Fibroblast of skin of abdomen (primary cell): ENCODE results near the gene GMIP. TPM values are rescaled to one million over a fixed set of nuclear protein-coding genes. Genes with fewer than 3 reads are reported as not detected.
"Not testable (repeated sequence)": the region's sequence is repeated elsewhere in the genome, so short reads cannot be mapped to it uniquely, and the experiment has no call there.

Source experiments
- DNase-seq: peaks from one replicate; pipeline ENCODE4 v3.0.0-alpha.2; 2013
- polyA plus RNA-seq, 2 experiments: library from polyadenylated mRNA; unstranded; fragments of 120-200 nt; gene quantifications; one replicate each; pipeline ENCODE4 v1.2.1, GENCODE V29; 2013; ENCODE audit not compliant: insufficient read length in 2 of 2

Gene GMIP
- 8.2 TPM for polyA plus RNA-seq (2013, experiment 1 of 2; ENCODE audit: insufficient read length)
- polyA plus RNA-seq (2013, experiment 2 of 2; ENCODE audit: insufficient read length): 8.3 TPM

DNA sequence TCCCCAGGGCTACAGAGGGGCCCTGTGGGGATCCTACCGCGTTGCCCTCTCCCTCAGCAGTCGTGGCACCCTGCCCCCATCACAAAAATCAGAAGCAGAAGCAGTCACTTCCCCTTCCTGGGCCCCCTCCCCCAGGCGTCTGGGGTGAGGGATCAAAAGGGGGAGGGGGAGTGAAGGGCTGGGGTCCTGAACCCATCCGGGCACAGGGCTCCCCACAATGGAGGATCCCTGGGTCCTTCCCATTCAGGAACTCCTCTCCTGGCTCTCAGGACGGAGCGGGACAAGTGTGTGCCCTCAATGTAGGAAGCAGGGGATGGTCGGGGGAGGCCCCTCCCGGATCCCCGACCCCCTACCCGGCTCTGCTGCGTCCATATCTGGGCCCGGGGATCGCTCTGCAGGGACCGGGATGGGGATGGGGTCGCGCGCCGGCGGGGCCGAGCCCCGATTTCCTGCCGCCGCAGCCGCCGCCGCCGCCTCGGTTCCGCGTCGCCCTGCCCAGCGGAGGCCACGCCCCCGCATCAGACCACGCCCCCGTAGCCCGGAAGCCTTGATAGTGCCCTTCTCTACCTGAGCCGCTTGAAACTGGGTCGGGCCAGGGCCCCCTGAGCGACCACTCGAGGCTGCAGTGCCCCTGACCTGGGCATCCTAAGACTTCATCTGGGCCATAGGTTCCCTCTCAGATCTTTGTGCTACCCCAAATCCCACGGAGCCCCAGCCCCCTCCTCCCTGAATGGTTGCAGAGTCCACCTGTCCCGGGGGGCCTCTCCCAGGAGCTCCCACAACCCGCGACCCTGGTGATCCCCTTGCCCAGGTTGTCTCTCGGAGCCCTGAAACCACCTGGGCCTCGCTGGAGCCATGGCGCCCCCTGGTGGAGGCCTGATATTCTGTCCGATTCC, at the start of gene GMIP:
TSS of gene GMIP (minus strand) at position 500 of the 896 bp plus-strand sequence. CDS start at position 372, 128 bp downstream.
- peak; percentile 45 for DNase-seq

DNA sequence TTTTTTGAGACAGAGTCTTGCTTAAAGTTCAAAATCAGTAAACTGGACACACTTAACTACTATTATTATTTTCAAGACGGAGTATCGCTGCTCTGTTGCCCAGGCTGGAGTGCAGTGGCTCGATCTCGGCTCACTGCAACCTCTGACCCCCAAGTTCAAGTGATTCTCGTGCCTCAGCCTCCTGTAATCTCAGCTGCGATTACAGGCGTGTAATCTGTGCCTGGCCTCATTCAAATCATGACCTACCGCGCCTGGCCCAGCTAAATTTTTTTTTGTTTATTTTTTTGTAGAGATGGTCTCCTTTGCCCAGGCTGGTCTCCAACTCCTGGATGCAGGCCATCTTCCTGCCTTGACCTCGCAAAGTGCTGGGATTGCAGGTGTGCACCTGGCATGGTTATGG, 48.2 kb upstream of the GMIP start:
- DNase-seq: no peak

GRCh38 chr19:19689023-19689422, 45.6 kb upstream of the GMIP start:
- not testable (repeated sequence) for DNase-seq

GRCh38 chr19:19687090-19687489, 43.6 kb upstream of the GMIP start:
- no peak for DNase-seq

- no peak for DNase-seq
Observed at GRCh38 chr19:19686580-19686979, 43.1 kb upstream of the GMIP start.

DNA sequence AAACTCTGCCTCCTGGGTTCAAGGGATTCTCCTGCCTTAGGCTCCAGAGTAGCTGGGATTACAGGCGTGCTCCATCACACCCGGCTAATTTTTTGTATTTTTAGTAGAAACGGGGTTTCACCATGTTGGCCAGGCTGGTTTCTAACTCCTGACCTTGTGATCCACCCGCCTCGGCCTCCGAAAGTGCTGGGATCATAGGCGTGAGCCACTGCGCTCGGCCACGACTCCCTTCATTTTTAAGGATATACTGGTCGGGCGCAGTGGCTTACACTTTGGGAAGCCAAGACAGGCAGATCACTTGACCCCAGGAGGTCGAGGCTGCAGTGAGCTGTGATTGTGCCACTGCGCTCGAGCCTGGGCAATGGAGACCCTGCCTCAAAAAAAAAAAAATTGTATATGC, 42.7 kb upstream of the GMIP start:
- not testable (repeated sequence) for DNase-seq

- no peak for DNase-seq
Observed at GRCh38 chr19:19679176-19680073, 36.0 kb upstream of the GMIP start.

GRCh38 chr19:19677579-19677978, 34.1 kb upstream of the GMIP start:
- DNase-seq: no peak

- DNase-seq: no peak
Observed at GRCh38 chr19:19674315-19674714, 30.9 kb upstream of the GMIP start.

- no peak for DNase-seq
Observed at GRCh38 chr19:19672816-19673215, 29.4 kb upstream of the GMIP start.

GRCh38 chr19:19670070-19670551, 26.7 kb upstream of the GMIP start:
- no peak for DNase-seq

DNA sequence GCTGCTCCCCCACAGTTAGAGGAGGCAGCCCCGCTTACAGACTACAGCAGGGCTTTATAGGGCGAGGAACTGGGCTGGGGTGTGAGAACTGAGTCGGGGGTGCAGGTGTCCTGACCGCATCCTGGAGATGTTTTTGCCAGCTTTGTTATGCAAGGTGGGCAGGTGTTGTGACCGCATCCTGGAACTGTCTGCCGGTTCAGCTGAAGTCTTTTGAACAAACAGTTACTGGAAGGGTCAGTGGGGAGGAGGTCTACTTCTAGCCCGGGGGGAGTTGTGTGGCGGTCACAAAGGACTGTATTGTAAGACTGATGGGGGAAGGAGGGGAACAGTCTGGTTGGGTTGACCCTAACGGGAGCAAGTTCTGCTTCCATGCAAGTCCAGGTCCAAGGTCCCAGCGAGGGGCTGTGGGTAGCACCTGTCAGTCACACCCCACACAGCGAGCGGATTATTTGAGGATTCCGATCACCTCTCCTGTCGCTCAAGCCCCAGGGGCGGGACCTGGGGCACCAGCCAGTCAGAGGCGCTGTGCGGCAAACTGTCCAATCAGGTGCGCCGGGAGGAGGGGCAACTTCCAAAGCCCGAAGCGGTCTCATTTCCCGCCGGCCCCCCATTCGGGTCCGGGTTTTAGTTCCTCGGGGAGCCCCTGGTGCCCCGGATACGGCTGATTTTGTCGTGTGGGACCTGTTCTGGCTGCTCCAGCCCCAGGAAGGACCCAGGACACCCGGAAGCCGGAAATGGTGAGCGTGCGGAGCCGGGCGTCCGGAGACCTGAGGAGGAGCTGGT, 25.0 kb upstream of the GMIP start, which contains the start of gene ZNF101:
TSS of gene ZNF101 (plus strand) at position 610 of the 783 bp plus-strand sequence. CDS start at position 735, 125 bp downstream.
- peak; percentile 89 for DNase-seq

- DNase-seq: not testable (repeated sequence)
Observed at GRCh38 chr19:19665420-19665948, 22.0 kb upstream of the GMIP start.

DNA sequence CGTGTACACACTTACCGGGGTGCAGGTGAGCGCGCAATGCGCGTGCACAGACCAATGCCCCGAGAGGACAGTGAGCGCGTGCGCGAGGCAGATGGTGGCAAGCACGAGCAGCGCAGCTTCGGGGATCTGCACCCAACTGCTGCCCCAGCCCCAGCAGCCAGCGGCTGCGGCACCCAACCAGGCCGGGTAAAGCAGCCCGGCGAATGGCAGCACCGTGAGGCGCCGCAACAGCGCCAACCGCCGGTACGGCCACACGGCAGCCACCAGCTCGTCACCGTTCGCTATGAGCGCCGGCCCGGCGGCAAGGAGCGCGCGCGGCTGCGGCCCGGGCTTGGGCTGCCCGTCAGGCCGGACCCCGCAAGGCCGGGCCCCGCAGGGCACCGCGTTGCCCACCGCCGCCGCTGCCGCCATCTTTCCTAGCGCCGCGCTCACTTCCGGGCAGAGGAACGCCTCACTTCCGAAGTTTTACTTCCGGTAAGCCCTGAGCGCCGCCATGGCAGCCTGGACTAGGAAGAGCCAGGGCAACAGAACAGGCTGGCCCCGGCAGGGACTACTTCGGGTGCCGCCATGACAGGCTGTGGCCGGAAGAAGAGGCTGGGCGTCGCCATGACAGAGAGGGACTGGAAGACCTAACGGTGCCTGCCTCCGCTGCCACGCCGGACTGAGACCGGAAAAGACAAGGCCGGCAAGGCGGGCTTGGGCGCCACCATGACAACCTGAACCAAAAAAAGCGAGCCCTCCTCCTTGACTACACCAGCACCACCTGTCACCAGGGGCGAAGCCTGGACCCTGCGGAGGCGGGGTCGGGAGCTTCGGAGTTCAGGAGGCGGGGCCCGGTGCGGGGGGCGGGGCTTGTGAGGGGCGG, 20.0 kb upstream of the GMIP start, which contains the start of gene ATP13A1:
TSS of gene ATP13A1 (minus strand) at position 421 of the 865 bp plus-strand sequence. CDS start at position 411, 10 bp downstream.
- peak; percentile 98 for DNase-seq

DNA sequence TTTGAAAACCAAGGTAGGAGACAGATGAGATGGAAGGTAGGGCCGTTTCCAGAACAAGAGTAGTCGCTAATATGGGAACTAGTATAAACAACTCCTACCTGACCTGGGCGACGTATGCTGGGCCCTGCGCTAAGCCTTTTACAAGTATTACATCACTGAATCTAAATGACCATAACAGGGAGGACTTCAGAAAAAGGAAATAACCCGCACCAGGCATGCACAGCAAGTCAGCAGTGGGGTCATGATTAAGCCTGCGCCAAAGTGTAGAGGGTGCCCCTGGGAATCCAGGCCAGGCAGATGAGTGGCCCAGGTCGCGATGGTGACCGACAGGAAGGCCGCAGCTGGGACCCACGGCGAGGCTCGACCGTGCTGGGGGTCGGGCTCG, 19.4 kb upstream of the GMIP start:
- DNase-seq: no peak

DNA sequence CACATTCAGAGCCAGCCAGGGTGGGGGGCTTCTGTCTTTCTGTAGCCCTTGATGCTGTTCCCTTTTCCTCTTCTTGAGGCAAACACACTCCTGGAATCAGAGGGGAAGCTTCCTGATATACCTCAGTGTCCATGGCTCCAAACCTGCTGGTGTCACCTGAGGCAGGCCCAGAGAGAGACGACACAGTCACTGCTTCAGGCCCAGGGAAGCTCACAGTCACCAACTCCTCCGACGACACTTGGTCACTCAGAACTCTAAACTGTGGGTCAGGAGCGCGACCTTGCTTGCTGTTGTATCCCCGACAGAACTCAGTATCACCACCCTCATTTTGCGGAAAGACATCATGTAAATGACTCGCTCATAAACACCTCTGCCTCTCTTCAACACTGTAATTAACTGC, 18.9 kb upstream of the GMIP start:
- no peak for DNase-seq

DNA sequence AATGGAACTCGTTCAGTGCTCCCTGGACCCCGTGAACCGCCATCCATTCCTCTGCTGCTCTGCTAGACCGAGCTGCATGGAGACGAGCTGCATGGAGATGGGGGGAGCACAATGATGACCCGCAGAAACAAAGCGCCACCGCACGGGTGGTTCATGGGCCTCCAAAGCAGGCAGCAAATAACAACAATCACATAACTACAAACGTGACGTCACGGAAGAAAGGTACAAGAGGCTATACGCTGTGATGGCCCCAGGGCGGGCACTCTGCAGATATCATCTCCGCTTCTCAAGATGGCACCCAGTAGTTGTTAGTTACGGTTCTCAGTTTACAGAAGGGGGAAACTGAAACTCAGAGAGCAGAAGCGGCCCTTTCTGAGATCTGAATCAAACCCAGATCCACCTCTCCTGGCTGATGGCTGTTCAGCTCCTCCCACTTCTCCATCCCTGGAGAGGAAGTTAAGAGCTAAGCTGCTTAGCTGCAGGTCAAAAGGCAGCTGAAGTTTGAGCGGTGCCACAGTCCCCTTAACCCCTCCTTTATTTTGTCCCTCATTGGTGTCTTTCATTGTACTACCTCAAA, 18.3 kb upstream of the GMIP start:
- DNase-seq: no peak

- no peak for DNase-seq
Observed at GRCh38 chr19:19661141-19661674, 17.8 kb upstream of the GMIP start.

GRCh38 chr19:19659646-19660245, 16.3 kb upstream of the GMIP start:
- no peak for DNase-seq
